Iris pigment epithelial cell (primary cell): ENCODE results near the gene KIAA0232.
A peak's percentile ranks its signal among the peaks of the same experiment; 100 is the strongest.
"Not testable (repeated sequence)": the region's sequence is repeated elsewhere in the genome, so short reads cannot be mapped to it uniquely, and the experiment has no call there.

Experiments used
- DNase-seq: peaks from one replicate; pipeline ENCODE4 v3.0.0-alpha.2; 2011; ENCODE audit warnings: low read depth

The KIAA0232 gene

DNA sequence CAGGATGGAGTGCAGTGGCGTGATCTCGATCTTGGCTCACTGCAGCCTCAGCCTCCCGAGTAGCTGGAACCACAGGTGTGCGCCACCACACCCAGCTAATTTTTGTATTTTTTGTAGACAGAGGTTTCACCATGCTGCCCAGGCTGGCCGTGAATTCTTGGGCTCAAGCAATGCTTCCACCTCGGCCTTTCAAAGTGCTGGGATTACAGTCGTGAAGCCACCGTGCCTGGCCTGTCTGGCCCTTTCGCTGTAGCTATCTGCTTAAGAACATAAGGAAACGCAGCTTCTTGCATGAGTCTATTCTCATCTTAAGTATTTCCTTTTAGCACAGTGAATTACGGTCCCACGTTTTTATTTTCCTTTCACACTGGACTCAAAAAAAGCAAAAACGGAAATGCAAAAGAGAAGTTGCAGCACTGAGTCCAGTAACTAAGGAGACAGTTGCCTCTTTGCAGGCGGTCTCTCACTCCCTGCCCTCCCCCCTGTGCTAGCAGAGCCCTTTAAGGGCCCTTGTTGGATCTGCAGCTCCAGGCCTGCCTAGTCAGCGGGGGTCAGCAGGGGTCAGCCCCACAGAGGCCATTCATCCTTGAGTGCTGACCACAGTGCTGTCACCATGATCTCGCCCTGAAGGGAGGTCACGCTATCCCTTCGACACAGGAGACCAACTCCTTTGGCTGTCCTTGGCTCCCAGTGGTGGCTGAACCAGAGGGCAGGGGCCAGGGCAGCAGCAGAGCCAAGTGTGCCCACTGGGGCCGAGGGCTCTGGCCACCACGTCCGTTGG lies 105.3 kb downstream of the KIAA0232 start:
- no peak for DNase-seq

DNA sequence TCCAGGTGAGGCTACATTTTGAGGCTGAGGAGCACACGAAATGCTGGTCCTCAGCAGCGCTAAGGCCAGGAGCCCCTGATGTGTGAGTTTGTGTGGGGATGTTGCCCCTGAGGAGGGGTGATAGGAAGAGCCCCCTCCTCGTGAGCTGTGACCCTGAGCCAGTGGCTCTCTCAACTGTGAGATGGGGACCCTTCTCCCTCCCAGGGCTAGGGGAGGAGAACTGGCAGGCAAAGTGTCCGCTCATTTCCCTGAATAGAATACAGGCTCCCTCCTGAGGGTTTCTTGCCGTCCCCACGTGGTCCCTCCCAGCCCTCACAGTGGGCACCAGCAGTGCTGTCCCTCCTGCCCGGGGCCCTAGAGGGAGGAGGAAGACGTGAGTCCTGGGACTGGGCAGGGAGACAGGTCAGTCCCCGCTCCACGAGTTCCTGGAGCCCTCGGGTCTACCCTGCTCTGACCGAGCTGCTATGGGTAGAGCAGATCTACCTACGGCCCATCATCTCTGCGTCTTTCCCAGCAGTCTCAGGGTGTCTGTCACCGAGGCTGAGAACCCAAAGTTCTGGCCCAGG lies 106.1 kb downstream of the KIAA0232 start:
- no peak for DNase-seq

DNA sequence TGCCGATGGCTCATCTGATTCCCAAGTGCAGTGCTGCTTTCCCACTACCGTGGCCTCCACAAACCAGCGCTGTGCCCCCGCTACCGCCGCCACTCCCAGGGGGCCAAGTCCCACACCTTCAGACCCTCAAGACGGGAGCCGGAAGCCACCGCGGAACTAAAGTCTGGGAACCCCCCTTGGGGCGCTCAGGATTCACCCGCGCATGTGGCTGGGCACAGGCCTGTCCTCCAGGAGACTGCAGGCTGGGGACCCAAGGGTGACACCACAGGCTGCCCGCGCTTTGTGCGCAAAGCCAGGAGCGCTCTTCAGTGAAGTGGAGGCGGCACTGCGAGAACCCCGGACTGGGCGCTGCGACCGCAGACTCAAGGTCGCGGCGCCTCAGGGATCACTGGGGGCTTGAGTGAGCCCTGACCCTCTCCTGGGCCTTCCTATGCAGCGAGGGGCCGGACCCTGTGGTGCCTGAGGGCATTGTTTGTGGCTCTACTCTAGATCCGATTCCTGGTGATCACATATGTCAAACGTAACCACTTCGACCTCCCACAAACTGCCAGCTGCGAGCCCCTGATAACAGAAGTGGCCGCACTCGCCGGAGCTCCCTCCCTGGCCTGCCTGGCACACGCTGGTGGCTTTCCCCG lies 106.7 kb downstream of the KIAA0232 start:
- DNase-seq: no peak

DNA sequence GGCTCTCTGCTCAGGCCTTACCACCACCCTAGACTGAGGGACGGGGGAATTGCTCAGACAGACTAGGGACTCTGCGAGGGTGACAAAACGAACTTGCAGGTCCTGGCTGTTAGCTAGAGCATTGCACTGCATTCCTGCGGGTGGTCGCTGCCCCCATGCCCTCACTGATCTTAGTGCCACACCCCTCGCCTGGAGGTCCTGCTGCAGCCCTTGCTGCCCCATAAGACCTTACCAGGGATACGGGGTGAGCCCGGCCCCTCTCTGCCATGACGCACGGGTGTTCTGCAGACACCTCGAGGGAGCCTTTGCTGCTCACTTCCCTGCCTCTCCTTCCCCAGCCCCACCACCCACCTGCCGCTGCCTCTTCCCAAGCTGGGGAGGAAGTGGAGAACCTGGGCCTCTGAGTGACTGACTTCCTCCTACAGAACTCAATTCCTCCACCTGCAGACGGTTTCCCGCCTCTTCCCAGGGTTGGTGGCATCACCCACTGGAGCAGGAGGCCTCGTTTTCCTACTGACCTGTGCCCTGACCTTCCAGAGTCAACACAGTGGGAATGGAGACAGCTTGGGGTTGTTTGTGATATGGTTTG lies 107.3 kb downstream of the KIAA0232 start:
- no peak for DNase-seq

DNA sequence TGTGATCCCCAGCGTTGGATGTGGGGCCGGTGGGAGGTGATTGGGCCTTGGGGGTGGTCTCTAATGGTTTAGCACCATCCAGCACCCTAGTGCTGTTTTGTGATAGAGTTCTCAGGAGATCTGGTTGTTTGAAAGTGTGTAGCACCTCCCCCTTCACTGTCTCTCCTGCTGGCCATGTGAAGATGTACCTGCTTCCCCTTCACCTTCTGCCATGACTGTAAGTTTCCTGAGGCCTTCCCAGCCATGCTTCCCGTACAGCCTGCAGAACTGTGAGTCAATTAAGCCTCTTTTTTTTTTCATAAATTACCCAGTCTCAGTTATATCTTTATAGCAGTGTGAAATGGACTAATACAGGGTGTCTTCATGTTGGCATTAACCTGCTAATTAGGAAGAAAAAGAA lies 107.8 kb downstream of the KIAA0232 start:
- DNase-seq: no peak

DNA sequence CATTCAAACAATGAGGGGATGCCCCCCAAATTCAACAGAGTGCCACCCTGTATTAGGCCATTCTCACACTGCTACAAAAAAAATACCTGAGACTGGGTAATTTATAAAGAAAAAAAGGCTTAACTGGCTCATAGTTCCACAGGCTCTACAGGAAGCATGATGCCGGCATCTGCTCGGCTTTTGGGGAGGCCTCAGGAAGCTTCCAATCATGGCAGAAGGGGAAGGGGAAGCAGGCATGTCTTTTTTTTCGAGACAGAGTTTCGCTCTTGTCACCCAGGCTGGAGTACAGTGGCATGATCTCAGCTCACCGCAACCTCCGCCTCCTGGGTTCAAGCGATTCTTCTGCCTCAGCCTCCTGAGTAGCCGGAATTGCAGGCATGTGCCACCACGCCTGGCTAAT lies 108.4 kb downstream of the KIAA0232 start:
- not testable (repeated sequence) for DNase-seq

DNA sequence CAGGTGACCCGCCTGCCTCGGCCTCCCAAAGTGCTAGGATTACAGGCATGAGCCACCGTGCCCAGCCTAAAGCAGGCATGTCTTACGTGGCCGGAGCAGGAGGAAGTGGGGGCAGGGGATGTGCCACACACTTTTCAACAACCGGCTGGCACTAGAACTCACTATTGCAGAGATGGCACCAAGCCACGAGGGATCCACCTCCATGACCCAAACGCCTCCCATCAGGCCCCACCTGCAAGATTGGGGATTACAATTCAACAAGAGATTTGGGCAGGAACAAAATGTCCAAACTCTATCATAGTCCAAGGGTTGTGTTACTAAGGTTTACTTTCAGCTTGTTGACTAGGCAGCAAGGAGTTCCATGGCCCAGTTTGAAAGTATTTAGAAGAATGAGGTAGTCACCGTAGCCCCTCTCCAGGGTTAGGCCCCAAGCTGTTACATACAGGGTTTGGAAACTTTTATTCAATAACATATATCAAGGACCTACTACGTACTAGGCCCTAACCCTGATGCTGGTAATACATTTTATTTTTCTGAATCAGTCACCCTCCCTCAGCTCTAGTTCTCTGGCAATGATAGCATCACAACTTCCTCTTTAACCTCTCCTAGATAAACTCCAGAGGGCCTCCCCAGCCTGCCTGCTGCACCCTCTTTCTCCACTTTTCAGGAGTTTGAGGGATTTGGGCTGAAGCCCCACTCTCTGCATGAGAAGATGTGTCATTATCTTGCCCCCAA lies 109.1 kb downstream of the KIAA0232 start:
- DNase-seq: peak; percentile 55

DNA sequence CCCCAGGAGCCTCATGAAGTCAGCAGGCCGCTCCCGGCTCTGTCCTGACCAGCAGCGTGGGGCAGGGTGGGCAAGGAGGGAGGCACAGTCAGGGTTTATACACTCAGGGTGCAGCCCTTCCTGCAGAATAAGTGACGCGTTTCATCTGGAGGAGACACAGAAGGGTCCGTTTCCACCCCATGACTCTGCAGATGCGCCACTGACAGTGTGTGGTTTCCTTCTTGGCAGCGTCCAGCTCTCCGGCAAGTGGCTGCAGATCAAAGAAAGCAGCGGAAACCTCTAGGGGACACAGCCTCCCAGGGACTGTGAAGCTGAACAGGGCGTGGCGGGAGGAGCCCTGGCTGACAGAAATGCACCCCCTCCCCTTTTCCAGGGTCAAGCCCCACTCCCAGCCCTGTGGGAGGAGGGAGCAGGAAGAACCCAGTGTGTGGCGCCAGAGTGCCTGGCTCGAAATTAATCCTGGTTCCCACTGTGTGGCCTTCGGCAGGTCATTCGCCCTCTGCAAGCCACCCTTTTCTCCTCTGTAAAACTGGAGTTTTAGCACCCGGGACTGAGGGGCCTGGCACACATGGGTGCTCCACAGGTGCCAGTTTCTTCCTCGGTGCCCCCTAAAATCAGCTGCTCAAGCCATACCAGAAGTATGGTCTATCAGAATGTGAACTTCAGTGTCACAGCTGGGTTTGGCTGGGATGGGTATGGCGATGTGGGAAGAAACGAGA lies 109.8 kb downstream of the KIAA0232 start:
- peak; percentile 74 for DNase-seq

DNA sequence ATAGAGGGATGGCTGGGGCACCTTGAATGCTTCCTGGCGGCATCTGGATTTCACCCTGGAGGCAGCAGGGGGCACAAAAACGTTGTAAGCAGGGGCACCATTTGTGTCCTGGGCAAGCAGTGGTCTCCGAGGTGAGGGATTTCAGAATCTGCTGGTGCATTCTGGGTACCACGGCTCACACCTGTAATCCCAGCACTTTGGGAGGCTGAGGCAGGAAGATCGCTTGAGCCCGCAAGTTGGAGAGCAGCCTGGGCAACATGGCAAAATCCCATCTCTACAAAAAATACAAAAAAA lies 110.3 kb downstream of the KIAA0232 start:
- DNase-seq: no peak

DNA sequence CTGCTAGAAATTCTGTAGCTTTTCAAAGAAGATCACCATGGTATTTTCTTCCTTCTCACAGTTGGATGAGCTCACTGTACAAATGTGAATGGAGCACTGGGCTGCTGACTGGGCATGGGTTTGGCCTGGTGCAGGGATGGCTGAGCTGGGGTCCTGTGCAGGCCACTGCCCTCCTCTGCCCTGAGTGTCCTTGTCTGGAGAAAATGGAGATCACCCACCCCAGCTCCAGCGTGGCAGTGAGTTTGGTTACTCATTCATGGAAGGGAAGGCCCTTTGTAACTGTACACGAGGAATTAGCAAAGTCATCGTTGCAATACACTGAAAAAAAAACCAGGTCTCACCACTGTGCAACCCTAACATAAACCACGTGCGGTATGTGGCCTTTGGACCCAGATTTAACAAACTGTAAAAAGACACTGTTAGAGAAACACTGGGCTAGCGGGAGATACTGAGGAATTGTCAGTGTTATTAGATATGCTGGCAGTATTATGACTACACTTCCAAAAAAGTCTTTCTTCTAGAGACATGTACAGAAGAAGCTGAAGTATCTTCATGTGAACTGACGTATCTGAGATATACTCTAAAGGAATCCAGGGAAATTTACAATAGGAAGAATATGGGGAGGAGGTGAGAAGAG lies 111.0 kb downstream of the KIAA0232 start:
- peak; percentile 90 for DNase-seq

DNA sequence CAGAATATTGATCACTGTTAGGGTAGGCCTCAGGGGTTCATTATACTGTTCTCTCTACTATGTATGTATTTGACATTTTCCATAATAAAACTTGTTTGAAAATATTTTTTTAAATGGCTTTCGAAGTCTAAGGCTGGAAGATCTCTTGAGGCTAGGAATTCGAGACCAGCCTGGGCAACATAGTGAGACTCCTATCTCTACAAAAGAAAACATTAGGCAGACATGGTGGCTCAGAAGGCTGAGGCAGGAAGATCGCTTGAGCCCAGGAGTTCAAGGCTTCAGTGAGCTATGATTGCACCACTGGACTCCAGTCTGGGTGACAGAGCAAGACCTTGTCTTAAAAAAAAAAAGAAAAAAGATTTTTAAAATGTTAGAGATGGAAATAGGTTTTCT lies 111.6 kb downstream of the KIAA0232 start:
- no peak for DNase-seq

DNA sequence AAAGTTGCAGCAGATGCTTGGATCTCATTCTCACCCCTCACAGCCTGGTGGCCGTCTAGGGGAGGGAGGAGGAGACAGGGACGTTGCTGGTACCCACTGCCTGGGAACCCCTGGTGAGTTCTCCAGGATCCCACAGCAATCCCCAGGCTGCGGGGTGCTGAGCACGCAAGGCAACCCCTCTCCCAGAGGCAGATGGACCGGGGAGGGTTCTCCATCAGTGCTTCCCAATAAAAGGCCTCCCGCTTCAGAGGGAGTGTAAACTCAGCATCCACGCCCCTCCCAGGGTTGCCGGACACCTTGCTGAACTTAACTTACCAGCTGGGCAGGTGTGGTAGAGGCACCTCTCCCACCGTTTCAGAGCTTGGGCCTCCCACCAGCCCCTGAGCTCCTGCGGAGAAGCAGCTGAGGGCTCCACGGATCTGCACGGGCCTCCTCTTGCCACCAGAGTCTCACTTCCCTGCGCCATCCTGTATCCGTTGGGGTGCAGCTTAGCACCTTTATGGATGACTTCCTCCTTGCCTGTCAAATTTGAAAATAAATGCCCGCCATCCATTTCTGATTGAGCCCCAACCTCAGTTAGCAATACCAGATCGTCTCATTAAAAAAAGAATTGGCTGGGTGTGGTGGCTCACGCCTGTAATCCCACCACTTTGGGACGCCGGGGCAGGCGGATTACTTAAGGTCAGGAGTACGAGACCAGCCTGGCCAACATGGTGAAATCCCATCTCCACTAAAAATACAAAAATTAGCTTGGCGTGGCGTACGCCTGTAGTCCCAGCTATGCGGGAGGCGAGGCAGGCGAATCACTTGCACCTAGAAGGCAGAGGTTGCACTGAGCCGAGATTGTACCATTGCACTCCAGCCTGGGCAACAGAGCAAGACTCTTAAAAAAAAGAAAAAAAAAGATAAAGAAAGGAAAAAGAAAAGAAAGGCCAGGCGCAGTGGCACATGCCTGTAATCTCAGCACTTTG lies 112.3 kb downstream of the KIAA0232 start:
- no peak for DNase-seq

DNA sequence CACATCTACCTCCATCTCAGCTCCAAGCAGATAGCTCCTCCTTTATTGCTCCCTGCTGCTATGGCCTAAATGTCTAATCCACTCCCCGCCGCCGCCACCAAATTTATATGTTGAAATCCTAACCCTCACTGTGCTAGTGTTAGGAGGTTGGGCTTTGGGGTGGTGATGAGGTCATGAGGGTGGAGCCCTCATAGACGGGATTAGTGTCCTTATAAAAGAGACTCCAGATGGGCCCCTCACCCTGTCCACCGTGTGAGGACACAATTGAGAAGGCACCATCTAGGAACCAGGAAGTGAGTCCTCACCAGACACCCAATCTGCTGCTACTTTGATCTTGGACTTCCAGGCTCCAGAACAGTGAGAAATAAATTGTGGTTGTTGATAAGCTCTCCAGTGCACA lies 113.5 kb downstream of the KIAA0232 start:
- no peak for DNase-seq

DNA sequence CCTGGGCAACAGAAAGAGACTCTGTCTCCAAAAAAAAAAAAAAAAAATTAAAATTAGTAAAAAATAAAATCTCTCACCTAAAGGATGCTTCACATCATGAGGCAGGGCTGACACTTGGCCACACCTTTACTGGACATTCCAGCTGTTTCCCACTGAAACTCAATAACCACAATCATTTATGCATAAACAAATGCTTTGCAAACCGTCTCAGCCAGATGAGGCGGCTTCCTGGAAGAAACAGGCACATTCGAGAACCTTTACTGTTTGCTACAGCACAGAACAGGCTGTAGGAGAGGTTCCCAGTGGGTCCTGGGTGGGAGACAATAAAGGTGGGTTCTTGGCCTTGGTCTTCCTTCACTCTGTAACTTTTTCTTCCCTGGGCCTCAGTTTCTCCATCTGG lies 116.2 kb downstream of the KIAA0232 start:
- DNase-seq: no peak

DNA sequence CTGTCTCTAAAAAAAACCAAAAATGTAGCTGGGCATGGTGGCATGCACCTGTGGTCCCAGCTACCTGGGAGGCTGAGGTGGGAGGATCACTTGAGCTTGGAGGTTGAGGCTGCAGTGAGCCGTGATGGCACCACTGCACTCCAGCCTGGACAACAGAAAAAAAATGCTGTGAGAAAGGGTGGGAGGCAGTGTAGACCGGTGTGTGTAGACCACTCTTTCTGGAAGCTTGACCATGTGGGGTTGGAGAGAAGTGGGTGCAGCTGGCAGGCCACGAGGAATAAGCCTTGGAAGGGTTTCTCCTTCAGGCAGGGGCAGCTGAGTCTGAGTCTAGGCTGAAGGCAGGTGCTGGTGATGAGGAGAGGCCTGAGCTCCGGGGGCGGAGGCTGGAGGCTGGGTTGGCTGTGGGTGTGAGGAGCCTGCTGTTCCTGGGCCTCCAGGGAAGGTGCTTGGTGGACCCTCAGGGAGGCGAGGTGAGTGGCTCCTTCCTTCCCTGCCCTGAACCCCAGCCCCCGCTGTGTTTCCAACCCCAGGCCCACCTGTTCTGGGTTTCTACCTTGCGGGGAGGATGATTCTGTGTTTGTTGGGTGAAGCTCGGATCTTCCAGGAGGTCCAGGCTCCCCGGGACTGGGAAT lies 117.8 kb downstream of the KIAA0232 start:
- no peak for DNase-seq

DNA sequence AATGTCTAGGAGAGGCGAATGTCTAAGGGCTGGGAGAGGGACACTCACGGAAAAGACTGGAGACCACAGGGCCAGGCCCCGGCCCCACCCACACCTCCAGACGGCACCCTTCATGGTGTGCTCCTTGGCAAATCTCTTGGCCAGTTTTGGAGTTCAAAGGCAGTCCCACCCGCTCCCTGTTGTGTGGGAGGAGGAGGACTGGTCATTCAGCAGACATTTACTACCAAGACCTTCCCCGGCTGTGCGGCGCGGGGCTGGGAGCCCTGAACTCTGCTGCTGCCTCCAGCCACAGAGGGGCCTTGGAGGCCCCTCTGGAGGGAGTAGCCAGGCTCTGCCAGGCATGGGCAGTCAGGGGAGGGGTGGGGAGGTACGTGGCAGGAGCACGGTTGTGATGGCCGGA lies 118.4 kb downstream of the KIAA0232 start:
- no peak for DNase-seq

DNA sequence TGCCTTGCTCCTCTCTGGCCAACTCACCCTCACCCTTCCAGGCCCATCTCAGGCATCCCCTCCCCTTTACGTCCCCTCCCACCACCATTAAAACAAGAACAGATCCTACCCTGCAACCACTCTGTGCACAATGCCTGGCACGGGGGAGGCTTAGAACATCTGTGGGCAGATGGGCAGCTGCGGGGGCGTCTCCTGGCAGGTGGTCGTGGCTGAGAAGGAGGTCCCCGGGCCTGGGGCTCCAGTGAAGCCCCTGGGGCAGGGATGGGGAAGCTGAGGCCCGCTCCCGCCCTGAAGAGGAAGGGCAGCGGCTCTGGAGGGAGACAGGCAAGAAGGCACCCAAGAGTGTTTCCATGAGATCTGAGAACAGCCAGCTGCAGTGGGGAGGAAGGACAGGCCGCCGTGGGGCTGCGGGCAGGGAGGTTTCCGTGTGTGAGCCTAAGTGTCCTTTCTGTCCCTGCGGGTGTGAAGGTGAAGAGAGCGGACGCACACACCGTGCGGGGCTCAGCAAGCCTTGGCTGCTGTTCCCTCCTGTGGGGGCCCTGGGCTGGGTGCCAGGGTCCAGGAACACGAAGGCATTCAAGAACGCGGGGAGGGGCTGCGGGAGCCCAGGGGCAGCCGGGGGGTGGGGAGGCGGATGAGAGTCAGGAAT lies 119.3 kb downstream of the KIAA0232 start:
- DNase-seq: no peak

DNA sequence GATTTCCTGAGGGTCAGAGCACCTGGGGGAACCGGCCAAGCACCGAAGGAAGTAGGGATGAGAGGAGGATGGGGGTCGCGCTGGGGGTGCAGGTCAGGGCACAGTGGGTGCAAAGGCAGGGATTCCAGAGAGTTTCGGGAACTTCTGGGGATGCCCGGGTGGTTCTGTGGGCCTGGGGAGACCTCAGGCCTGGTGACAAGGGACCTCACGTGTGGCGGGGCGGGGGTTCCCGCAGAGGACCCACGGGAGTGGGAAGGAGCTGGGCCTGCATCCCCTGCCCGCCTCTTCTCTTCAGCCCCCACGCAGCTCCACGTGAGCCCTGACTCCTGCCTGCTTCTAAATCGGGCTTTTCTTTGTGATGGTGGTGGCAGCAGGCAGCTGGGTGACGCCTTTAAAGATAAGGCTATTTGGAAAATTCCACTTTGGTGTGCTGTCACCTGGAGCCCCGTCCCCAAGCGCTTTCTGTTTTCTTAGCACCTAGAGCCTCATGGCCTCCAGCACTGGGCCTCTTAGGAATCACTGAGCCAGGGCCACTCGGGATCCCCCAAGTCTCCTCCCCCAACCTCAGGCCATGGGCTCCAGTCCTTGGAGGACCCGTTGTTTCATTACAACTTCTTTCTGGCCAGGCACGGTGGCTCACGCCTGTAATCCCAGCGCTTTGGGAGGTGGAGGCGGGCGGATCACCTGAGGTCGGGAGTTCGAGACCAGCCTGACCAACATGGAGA lies 120.0 kb downstream of the KIAA0232 start:
- DNase-seq: no peak
